Ecto neural progenitor cell (in vitro differentiated cells): ENCODE results near the gene OBI1.
A peak's percentile ranks its signal among the peaks of the same experiment; 100 is the strongest.
"Not testable (repeated sequence)": the region's sequence is repeated elsewhere in the genome, so short reads cannot be mapped to it uniquely, and the experiment has no call there.

ENCODE experiments used
- DNase-seq: peaks from one replicate; pipeline ENCODE4 v3.0.0-alpha.2; 2018; ENCODE audit warnings: low spot score

OBI1 gene

DNA sequence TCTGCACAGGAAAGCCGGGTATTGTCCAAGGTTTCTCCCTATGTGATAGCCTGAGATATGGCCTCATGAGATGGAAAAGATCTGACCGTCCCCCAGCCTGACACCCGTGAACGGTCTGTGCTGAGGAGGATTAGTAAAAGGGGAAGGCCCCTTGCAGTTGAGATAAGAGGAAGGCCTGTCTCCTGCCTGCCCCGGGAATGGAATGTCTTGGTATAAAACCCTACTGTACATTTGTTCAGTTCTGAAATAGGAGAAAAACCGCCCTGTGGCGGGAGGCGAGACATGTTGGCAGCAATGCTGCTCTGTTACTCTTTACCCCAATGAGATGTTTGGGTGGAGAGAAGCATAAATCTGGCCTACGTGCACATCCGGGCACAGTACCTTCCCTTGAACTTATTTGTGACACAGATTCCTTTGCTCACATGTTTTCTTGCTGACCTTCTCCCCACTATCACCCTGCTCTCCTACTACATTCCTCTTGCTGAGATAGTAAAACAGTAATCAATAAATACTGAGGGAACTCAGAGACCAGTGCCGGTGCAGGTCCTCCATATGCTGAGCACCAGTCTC lies 11.8 kb downstream of the OBI1 start:
- DNase-seq, result not testable (repeated sequence)

DNA sequence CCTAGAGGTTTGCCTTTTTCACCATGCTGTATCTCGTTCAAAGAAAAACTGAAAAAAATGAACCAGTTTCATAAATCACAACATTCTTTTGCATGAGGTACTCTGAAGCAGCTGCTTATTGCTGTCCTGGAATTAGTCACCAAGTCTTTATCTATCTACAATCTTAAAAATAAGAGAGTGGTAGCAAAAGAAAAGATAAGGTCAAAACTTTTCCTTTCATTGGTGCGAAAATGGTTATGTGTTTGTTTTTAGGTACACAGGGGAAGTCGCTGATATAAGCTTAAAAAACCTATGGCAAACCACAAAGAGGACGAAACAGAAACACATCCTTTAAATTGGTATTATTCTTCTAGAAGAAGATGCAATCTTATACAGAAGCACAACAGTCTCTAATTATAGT lies 20.7 kb downstream of the OBI1 start:
- no peak for DNase-seq

DNA sequence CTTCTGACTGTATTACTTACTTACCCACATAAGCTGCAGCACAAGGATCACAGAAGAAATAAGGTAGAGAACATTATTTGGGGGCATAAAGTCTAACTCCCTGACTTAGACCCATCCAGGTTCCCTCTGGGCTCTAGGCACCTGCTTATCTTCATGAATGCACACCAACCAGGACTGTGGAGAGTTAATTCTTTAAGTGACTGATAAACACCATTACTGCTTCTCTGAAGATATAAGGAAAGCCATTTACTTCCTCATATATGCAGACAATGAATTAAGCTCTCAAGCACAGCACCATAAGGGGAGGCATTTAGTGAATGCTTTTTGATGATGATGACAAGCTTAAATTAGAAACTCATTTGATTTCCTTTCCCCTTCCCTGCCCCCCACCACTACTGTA lies 22.5 kb downstream of the OBI1 start:
- DNase-seq, result no peak

DNA sequence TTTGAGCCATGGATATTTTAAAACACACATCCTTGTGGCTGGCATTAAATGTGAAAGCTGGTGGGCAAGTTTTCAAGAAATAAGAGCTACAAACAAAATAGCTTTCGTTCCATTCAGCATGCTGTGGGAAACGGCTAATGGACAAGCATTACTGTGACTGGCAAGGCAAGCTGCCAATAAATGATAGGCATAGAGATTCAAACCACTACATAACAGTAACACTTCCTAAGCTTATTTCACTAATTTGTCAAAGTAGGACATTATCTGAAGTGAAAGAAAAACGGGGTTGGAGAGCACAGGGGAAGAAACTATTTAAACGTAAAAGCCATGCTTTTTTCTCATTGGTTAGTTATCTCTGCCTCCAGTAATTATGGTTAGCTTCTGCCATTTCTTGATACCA lies 26.0 kb downstream of the OBI1 start:
- no peak for DNase-seq

DNA sequence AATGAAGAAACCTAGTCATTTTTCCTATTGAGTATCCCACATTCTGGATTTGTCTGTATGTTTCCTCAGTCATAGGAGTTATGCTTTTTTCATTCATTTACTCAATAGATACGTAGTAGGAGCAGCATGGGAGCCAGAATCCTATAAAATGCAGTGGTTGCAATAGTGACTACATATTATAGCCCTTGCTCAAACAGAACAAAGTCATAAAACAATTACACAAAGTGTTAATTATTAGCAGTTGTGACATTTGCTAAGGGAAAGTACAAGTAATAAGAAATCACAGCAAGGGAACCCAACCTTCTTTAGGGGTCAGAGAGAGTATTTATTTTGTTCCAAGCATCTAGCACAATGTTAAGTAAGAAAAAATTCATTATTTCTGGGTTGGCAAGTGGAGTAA lies 27.9 kb downstream of the OBI1 start:
- DNase-seq, result no peak

DNA sequence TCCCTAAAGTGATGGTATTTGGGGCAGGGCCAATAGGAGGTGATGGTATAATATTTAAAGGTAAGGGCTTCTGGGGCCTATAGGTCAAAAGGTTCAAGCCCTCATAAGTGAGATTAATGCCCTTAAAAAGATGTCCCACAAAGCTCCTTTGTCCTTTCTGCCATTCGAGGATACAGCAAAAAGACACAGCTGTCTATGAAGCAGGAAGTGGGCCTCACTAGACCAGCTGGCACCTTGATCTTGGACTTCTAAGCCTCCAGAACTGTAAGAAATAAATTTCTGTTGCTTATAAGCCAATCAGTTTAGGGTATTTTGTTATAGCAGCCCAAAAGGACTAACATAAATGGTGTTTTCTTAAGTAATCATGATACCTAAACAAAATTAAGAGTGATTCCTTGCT lies 28.4 kb downstream of the OBI1 start:
- DNase-seq, result no peak

DNA sequence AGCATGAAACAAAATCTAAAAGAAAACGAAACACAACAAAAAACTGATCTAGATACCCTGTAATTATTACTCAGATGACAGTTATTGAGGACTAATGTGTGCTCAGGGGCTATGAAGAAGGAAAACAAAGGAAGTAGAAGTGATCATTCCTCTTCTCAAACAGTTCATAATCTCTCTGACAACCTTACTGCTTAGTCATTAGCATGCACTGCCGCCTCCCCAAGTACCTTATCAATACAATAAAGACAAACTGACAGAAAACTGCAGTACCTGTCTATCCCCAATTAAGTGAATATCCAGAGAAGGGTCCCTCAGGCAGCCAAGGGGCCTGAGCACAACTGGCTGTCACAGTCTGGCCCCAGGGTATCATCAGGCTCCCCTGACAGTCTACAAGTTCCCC lies 33.6 kb downstream of the OBI1 start:
- DNase-seq, result no peak

DNA sequence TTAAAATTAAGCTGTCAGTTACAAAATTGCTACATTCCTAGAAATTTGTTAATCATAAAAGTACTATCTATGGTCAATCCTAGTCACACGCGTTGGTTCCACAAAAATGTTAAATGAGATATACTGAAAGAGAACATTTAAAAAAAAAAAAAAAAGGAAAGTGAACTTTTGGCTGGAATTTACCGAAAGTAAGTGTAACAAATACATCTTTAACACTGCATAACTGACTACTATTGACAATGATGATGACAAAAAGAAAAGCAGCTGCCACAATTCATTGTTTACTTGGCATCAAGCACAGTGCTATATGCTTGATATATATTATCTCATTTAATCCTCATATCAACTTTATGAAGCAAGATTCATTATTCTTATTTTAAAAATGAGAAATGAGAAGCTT lies 35.8 kb downstream of the OBI1 start:
- DNase-seq, result no peak

DNA sequence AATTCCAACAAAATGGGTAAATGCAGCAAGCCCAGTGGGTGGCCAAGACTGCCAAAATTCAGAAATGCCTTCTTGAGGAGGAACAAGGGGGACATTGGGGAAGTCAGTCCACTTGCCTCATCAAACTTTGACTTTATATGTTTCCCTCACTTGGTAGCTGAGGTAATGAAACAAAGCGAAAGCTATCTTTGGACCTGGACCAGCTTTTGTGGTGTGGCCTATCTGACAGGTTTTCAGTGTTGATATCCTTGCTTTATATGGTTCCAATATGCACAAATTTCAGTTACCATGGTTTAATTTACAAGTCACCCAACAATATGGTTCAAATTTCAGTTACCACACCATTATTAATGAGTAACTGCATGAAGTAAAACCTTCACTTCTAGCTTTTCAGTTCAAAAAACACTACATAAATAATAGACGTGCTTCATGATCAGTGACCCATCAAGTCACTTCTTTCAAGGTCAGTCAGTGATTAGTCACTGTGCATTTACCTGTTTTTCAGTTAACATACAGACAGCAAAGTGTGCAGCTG lies 38.0 kb downstream of the OBI1 start:
- DNase-seq, result no peak

DNA sequence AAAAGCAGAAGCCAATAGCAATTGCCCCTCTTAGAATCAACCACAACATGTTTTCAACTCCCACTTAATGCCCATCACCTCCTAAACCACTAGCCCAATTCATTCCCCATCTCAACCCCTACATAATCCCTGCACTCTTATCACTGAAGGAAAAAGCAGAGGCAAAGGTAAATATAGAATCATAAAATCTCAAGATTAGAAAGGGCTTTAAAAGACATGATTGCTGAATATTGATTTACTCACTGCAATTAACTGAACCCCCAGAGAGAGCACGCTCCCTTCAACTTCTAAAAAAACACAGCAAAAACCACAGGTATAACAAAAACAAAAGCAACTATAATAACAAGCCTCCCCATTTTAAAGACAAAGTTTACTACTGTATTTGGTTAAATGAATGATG lies 40.5 kb downstream of the OBI1 start:
- no peak for DNase-seq

DNA sequence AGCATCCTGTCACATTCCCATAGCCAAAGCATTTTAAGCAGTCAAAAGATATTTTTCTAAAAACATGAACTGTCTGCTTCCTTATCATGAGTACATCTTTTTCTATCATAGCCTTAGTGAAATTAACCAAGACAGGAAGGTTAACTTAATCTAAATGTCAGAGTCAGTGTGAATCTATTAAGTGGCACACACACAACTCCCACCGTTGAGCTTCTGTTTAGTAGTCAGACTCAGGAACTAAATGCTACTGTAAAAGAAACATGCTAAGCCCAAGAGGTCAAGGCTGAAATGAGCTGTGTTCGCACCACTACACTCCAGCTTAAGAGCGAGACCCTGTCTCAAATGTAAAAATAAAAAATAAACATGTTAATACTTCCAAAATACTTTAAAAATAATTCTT lies 47.9 kb downstream of the OBI1 start:
- no peak for DNase-seq

DNA sequence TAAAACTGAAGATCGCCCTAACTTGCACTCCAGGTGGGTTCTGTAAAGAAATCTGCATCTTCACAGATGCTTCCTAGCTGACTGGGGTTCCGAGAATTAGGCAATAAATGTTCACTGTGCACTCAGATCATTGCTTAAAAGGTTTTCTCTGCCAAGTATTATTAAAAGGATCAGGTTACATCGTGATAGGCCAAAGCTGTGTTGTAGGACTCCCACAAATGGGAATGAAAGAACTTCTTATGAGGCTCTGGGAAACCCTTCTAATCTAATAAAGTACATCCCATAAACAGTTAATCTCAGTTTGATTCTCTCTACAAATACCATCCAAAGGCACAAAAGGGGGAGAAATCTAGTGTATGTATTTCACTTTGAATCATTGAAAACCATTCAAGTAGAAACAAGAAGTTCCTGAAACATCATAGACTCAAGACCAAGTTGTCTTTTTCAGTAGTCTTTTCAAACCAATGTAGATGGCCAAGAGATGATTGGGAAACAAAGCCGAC lies 48.5 kb downstream of the OBI1 start:
- no peak for DNase-seq

DNA sequence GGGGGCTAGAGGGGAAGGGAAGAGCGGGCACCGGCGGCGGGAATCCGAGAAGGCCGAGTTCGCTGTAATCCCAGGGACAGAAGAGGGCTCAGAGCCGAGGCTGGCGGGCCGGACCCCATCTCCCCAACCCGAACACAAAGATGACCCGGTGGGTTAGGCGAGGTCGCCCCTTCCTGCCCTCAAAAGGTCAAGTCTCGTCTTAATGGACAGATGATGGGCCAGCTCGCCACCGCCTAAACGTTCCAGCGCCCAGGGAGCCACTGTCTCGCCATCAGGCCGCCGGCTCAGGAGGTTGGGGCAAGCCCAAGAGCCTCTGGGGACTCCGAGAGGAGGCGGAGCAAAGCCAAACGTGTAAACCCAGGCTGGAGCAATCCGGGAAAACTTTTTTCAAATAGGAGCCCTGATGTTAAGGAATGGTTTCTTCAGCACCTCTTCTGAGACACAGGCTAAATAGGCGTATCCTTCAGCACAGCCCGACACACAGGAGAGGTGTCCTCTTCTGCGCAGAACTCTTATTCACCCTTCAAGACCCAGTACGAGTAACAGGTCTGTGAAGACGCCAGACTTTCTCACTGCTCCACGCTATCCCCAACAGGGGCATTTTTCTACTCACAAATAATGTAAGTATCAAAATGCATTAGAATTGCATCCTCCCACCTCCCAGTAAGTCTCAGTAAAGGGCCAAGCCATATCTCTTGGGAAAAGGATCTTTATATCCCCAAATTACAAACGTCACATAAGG lies 49.3 kb downstream of the OBI1 start:
- peak; percentile 75 for DNase-seq

DNA sequence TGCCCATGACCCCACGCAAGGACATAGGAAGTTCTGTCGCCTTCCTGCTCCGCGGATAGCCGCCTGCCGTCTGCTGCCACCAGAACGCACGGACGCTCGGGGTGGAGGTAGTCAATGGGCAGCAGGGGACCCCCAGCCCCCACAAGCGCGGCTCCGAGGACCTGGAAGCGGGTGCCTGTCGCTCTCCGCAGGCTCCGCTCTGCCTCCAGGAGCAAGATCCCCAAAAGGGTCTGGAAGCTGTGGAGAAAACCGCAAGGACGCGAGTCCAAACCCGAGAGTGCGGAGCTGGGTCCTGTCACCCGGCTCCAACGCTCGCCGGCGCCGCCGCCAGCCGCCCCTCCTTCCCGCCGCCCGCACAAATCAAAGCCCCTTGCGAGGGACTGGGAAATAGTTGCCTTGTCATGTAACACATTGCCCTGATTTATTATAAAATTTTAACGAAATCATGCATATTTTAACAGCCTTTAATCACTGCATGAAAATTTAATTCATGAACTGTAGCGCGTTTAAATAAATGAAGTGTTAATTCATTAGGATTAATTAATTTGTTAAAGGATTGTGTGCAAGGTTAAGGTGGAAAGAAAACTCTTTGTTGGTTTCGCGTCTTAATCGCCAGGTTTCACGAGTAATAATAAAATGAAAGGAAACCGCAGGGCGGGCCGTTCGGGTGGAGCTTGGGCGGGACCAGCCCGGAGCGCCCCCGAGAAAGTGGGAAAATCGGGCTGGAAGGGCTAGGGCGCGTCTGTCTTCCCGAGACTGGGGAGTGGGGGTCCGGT lies 50.1 kb downstream of the OBI1 start:
- peak; percentile 59 for DNase-seq

DNA sequence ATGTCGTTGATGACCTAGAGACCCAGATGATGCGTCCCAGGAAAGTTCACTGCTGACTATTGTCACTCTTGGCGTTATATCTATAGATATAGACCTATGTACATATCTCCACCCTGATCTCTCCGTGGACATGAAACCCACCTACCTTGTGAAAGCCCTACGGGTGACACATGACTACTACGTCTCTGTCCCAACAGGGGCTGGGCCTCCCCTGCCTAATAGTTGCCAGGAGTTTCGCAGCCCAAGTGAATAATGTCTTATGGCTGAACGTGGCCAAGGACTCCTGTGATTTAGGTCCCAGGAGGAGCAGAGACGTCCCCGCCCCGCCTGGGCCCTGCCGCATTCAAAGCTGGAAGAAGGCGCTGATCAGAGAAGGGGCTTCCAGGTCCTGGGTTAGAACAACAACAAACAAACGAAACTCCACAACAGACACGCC lies 50.7 kb downstream of the OBI1 start:
- no peak for DNase-seq

DNA sequence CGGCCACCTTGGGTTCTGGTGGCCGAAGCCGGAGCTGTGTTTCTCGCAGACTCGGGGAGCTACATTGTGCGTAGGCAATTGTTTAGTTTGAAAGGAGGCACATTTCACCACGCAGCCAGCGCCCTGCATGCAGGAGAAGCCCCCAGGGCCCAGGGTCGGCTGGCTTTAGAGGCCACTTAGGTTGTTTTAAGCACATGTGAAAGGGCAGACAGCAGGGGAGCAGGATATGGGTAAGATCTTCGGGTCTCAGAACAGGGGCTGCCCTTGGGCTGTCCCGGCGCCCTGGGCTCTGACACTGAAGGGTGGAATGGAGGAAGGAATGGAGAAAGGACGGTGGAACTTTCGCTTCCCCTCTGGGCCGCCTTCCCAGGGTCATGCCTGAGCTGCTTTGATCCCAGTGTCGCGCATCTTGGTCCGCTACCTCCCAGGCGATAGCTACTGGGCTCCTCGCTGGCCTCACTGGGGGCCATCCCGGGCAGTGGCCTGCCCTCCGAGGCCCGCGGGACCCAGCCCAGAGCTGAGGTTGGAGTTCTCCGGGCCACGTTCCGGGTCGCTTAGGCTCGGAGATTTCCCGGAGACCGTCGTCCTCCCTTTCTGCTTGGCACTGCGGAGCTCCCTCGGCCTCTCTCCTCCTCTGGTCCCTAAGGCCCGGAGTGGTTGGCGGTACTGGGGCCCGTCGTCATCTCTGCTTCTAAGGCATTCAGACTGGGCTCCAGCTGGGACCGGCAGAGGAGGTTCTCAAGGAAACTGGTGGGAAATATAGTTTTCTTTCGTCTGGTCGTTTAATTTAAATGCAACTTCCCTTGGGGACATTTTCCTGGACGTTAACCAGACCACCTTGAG lies 51.3 kb downstream of the OBI1 start:
- peak; percentile 65 for DNase-seq

DNA sequence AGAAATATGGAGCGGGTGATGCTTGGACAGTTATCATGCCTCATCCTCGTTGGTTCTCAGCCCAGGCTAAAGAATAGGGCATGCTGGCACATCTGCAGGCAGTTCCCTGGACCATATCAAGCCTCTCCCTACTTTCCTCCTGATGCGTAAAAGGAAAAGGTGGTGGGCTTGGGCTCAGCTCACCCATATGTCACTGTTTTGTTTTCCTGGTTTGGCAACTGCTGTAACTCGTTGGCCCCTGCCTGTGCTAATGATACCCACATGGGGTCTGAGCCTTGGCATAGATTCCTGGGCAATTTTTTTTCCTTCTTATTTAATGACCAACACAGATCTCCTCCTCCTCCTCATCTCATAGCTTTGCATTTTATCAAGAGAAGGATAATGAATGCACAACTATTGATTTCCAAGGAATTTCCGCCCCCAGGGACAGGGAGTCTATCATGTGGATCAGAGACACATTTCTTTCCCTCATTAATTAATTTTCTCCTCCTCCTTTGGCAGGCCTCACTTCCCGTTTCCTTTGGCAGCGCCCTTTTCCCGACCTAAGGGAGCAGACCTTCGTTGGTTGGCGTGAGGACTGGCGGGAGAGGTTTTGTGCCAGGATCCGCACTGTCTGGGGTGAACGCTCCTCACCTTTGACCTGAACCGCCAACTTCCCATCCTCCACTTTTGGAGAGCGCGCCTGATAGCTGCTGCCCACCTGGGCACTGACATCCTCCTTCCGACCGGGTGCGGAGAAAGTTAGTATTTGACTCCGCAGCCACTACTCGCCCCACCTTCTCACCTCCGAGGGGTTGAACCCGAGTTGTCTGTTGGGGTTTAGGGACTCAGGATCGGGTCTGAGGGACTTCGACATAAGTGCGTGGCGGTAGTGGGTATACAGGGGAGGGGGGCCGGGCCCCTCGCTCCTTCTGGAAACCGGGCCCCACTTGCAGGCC lies 52.2 kb downstream of the OBI1 start:
- no peak for DNase-seq

DNA sequence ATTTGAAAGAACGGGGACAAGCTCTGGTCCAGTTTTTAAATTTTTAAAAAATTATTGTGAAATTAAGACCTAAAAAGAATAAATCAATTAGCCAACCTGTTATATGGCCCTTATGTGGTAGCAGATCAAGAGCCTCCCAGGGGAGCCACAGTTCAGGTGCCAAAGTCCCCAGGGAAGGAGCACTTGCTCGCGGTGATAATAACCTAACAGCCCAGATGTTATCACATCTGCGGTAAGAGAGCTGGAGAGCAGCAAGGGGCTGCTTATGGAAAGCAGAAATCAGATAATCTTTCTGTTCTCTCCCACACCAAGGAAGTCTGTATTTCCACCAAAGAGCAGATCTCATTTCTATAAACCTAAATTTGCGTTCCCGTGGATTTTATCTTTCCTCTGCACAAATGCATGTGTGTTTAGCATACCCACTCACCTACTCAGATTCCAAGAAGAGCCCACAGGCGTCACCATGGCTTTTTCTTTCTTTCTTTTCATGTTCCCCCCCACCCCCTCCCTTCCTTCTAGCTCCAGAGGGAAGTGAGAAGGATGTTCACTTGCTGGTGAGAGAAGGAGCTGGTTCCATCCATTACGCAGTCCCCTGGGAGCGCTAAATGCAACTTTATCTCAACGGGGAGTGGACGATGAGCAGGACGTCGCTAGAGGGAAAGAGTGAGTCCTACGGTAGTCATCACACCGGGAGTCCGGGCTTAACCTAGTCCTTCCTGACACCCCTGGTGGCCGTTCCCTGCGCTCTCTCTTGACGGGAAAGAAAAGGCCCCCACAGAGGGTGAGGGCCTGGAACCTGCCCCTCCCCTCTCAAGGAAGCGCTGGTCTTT lies 54.0 kb downstream of the OBI1 start:
- peak; percentile 55 for DNase-seq

DNA sequence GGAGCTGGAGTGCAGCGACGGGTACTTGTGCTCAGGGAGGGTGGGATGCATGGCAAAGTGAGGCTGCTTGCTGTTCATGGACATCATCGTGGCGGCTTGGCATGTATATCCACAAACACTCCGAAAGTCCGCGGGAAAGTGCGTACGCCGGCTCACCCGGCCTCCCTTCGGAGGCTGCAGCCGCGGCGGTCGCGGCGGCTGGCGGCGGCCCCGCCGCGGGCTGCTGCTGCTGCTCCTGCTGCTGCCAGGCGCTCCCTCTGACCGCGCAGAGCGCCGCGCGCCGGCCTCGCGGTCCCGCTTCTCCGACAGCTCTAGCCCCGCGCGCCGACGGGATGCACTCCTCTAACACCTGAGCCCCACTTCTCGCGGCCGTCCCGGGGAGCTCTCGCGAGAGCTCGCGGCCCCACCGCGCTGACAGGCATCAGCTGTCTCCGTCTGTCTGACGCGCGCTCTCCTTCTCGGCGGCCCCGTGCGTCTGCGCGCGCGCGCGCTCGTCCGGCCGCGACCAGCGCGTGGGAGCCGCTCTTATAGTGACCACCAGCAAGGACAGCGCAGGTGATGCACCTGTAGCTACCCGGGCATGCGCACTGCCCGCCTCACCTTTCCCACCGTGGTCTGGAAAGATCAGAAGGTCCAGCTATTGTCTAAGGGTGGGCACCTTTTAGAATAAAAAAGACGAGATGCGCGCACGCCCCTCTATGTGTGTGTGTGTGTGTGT lies 55.6 kb downstream of the OBI1 start, which contains the start of gene POU4F1:
TSS of gene POU4F1 (minus strand) at position 313 of the 718 bp plus-strand sequence. CDS start at position 87, 226 bp downstream.
- peak; percentile 91 for DNase-seq
